ENCODE results near the gene AICDA.

DNA sequence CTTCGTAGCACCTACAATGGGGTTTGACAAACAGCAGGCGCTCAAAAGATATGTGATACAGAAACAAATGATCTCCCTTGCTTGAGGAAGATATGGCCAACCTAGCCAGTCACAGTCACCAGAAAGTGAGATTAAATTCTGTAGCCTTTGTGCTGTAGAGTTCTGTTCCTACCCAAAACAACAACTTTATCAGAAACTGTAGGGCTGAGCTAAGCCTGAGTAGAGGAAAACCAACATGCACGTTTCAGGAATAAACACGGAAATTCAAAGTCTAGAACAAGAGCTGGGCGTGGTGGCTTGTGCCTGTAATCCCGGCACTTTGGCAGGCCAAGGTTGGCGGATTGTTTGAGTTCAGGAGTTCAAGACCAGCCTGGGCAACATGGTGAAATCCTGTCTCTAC is 23.0 kb downstream of the AICDA start:
- no peak for TF ChIP-seq EP300 (IDR thresholded peaks at IDR 0.05)
- no peak for TF ChIP-seq POLR2A (IDR thresholded peaks at IDR 0.05)

Data from gastroesophageal sphincter (tissue), 2 donors.